Esophagus (tissue), 2 donors: Measurements from ENCODE around the gene NTN3. TPM values are rescaled to one million over a fixed set of nuclear protein-coding genes. Genes with fewer than 3 reads are reported as not detected.
"Not testable (repeated sequence)": the region's sequence is repeated elsewhere in the genome, so short reads cannot be mapped to it uniquely, and the experiment has no call there.

ENCODE experiments used
- H3K27ac ChIP-seq, 2 donors: one replicate each; pipeline ENCODE4 v1.5.1; 2013; ENCODE audit warnings: low read depth in 2 of 2, mild to moderate bottlenecking in 2 of 2, inconsistent platforms in 1 of 2, low read length in 1 of 2, moderate library complexity in 1 of 2
- H3K27me3 ChIP-seq, 2 donors: one replicate each; pipeline ENCODE4 v1.6.1; 2013; ENCODE audit warnings: low read length in 2 of 2, control low read depth in 1 of 2, mild to moderate bottlenecking in 1 of 2; ENCODE audit not compliant: insufficient read depth in 2 of 2, control insufficient read depth in 1 of 2
- H3K36me3 ChIP-seq, 2 donors: one replicate each; pipeline ENCODE4 v1.6.1; 2013; ENCODE audit warnings: low read length in 1 of 2; ENCODE audit not compliant: control insufficient read depth in 2 of 2, insufficient read depth in 2 of 2
- H3K4me1 ChIP-seq, 2 donors: one replicate each; pipeline ENCODE4 v1.6.1; 2013; ENCODE audit warnings: low read length in 1 of 2; ENCODE audit not compliant: control insufficient read depth in 2 of 2, insufficient read depth in 2 of 2
- H3K4me3 ChIP-seq, 2 donors: one replicate each; pipeline ENCODE4 v1.5.1; 2013; ENCODE audit warnings: low read length in 2 of 2, mild to moderate bottlenecking in 2 of 2, low read depth in 1 of 2, moderate library complexity in 1 of 2
- H3K9me3 ChIP-seq, 2 donors: one replicate each; pipeline ENCODE4 v1.6.1; 2013; ENCODE audit warnings: mild to moderate bottlenecking in 2 of 2, low read depth in 1 of 2, low read length in 1 of 2, moderate library complexity in 1 of 2; ENCODE audit not compliant: control insufficient read depth in 2 of 2, insufficient read depth in 1 of 2
- WGBS, 2 donors: extraction: QIAGEN DNeasy Blood & Tissue Kit; methylation state at CpG; one replicate each; pipeline ENCODE4 v1.1.7; 2013; 5-methylcytosine and 5-hydroxymethylcytosine counted together
- polyA plus RNA-seq, 2 donors: library from polyadenylated mRNA; stranded (reverse); fragments of 200-250 nt; gene quantifications; one replicate each; pipeline ENCODE4 v1.2.3, GENCODE V29; 2013
- donor health status: healthy with polysubstance abuse.
- donor health status: Bipolar disorder and iron deficiency.

The NTN3 gene
- polyA plus RNA-seq, 2 donors, result 0.06 TPM; not detected in 1

- Histone ChIP-seq H3K4me1 (peaks cover 8 to 25% of the 10 kb centered on the region in 2 donors), H3K27me3 (peaks cover 0 to 4% of the 10 kb centered on the region in 2 donors), H3K36me3 (no peaks in the 10 kb centered on the region), H3K4me3 (peak overlapping the region; percentile 46 to 69), H3K27ac (no peak overlapping the region), H3K9me3 (no peaks in the 10 kb centered on the region)
- WGBS, 2 donors, result 10 to 12% methylated on average over 51 to 55 of the region's 55 CpGs
Observed at GRCh38 chr16:2475413-2476344, 4.6 kb downstream of the NTN3 start.

GRCh38 chr16:2476345-2476720 is 5.2 kb downstream of the NTN3 start:
- Histone ChIP-seq H3K4me1 (peaks cover 8 to 27% of the 10 kb centered on the region in 2 donors), H3K27ac (no peak overlapping the region)
- WGBS, 2 donors, result 80 to 94% methylated on average over 9 of the region's 9 CpGs

GRCh38 chr16:2476741-2477140 is 5.6 kb downstream of the NTN3 start:
- WGBS, 2 donors, result 73 to 90% methylated on average over 3 of the region's 3 CpGs
- peaks cover 5 to 23% of the 10 kb centered on the region in 2 donors for H3K4me1 ChIP-seq
- no peaks in the 10 kb centered on the region for H3K36me3 ChIP-seq
- no peaks in the 10 kb centered on the region for H3K9me3 ChIP-seq
- H3K4me3 ChIP-seq, result no peak overlapping the region
- no peak overlapping the region for H3K27ac ChIP-seq
- H3K27me3 ChIP-seq, result peaks cover 0 to 2% of the 10 kb centered on the region in 2 donors

More at GRCh38 chr16:2476345-2476720, 5.2 kb downstream of the NTN3 start:
- Histone ChIP-seq H3K27me3 (peaks cover 0 to 2% of the 10 kb centered on the region in 2 donors), H3K4me3 (no peak overlapping the region), H3K36me3 (no peaks in the 10 kb centered on the region), H3K9me3 (no peaks in the 10 kb centered on the region)

- H3K27ac ChIP-seq, result no peak overlapping the region
- no peaks in the 10 kb centered on the region for H3K27me3 ChIP-seq
- H3K9me3 ChIP-seq, result no peaks in the 10 kb centered on the region
- no peak overlapping the region for H3K4me3 ChIP-seq
- H3K36me3 ChIP-seq, result no peaks in the 10 kb centered on the region
- H3K4me1 ChIP-seq, result peaks cover 4 to 17% of the 10 kb centered on the region in 2 donors
- 89 to 97% methylated on average over 3 of the region's 3 CpGs for WGBS, 2 donors
Observed at GRCh38 chr16:2477327-2477726, 6.2 kb downstream of the NTN3 start.

GRCh38 chr16:2478279-2478678 is 7.2 kb downstream of the NTN3 start:
- H3K27me3 ChIP-seq, result no peaks in the 10 kb centered on the region
- H3K36me3 ChIP-seq, result no peaks in the 10 kb centered on the region
- peaks cover 4 to 19% of the 10 kb centered on the region in 2 donors for H3K4me1 ChIP-seq
- no peaks in the 10 kb centered on the region for H3K9me3 ChIP-seq
- no peak overlapping the region for H3K4me3 ChIP-seq
- no peak overlapping the region for H3K27ac ChIP-seq
- WGBS, 2 donors, result 67 to 73% methylated on average over 8 of the region's 8 CpGs

GRCh38 chr16:2479996-2480395 is 8.9 kb downstream of the NTN3 start:
- not testable (repeated sequence) for H3K4me3 ChIP-seq, H3K27me3 ChIP-seq, H3K36me3 ChIP-seq, H3K9me3 ChIP-seq, H3K27ac ChIP-seq
- WGBS, 2 donors, result 94% methylated on average over 10 of the region's 10 CpGs
- peaks cover 4 to 12% of the 10 kb centered on the region in 2 donors for H3K4me1 ChIP-seq

- no peaks in the 10 kb centered on the region for H3K36me3 ChIP-seq
- peaks cover 0 to 7% of the 10 kb centered on the region in 2 donors for H3K4me1 ChIP-seq
- peak overlapping the region; percentile 4 to 11 for H3K27ac ChIP-seq
- no peaks in the 10 kb centered on the region for H3K27me3 ChIP-seq
- no peak overlapping the region for H3K4me3 ChIP-seq
- 52 to 54% methylated on average over 12 of the region's 12 CpGs for WGBS, 2 donors
- H3K9me3 ChIP-seq, result no peaks in the 10 kb centered on the region
Observed at GRCh38 chr16:2480948-2481347, 9.9 kb downstream of the NTN3 start.

GRCh38 chr16:2481676-2482075 is 10.6 kb downstream of the NTN3 start:
- H3K27me3 ChIP-seq, result no peaks in the 10 kb centered on the region
- no peak overlapping the region for H3K4me3 ChIP-seq
- H3K27ac ChIP-seq, result no peak overlapping the region
- peaks cover 0 to 6% of the 10 kb centered on the region in 2 donors for H3K4me1 ChIP-seq
- no peaks in the 10 kb centered on the region for H3K36me3 ChIP-seq
- H3K9me3 ChIP-seq, result no peaks in the 10 kb centered on the region
- WGBS, 2 donors, result 69 to 72% methylated on average over 7 of the region's 7 CpGs

GRCh38 chr16:2482249-2482648 is 11.2 kb downstream of the NTN3 start:
- Histone ChIP-seq H3K4me1 (peaks cover 0 to 8% of the 10 kb centered on the region in 2 donors), H3K9me3 (no peaks in the 10 kb centered on the region), H3K27ac (peak overlapping the region in 1 of 2 donors; percentile 29), H3K27me3 (no peaks in the 10 kb centered on the region), H3K4me3 (no peak overlapping the region), H3K36me3 (no peaks in the 10 kb centered on the region)
- 76% methylated on average over 13 of the region's 13 CpGs for WGBS, 2 donors
